HTERT RPE-1 (cell line): ENCODE measurements around the gene ERG.

Experiments
- in situ Hi-C: fragments of 300-500 bp; cut with MboI; formaldehyde crosslinking; loops from 4 replicates; pipeline ENCODE4 v1.14.3; 2020; ENCODE audit warnings: low sequenced_read_pairs

The ERG gene

GRCh38 chr21:38340131-38340530 lies 158.1 kb downstream of the ERG start:
- in situ Hi-C loops, result no loop called here

DNA sequence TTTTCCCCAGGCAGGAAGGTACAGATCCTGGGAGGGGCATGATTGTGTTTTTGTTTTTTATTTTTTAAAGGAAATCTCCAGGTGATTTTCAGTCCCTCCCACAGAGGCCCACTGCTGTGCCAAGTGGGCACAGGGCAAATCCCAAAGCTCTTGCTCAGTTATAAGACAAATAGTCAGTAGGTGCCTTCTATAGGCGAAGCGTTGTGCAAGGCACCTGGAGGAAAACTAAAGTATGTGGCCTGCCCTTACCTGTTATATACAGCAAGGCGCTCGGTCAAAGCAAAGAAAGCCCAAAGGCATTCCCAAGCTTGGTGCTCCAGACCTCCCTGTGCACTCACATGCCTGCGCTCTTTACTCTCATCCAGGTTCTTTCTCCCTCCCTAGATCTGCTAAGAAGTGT lies 160.5 kb downstream of the ERG start:
- in situ Hi-C loops, result no loop called here

GRCh38 chr21:38334866-38335265 lies 163.4 kb downstream of the ERG start:
- in situ Hi-C loops, result no loop called here

- in situ Hi-C loops, result no loop called here
These were observed 164.7 kb downstream of the ERG start for GRCh38 chr21:38333301-38334272.

- in situ Hi-C loops, result no loop called here
These were observed 167.6 kb downstream of the ERG start for GRCh38 chr21:38330666-38331065.
